ENCODE measurements around the gene CTCF. TPM values are rescaled to one million over a fixed set of nuclear protein-coding genes. Genes with fewer than 3 reads are reported as not detected.

Gene CTCF
- total RNA-seq, 1 donor from 2014 or later, result 43.2 TPM

DNA sequence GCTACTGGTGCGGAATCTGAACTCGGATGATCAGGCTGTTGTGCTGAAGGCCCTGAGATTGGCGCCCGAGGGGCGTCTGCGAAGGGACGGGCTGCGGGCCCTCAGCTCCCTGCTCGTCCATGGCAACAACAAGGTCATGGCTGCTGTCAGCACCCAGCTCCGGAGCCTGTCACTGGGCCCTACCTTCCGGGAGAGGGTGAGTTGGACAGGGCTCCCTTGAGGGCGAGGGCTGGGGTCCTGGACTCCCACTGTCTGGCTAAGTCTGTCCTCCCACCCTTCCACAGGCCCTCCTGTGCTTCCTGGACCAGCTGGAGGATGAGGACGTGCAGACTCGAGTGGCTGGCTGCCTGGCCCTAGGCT, 16.7 kb upstream of the CTCF start:
- Histone ChIP-seq H3K36me3 (peaks cover 2 to 54% of the 10 kb centered on the region in 2 donors), H3K4me1 (peaks cover 52% of the 10 kb centered on the region), H3K27me3 (no peaks in the 10 kb centered on the region), H3K27ac (no peak overlapping the region), H3K9me3 (no peaks in the 10 kb centered on the region), H3K4me3 (no peak overlapping the region)
- TF ChIP-seq POLR2AphosphoS5 (IDR thresholded peaks at IDR 0.05; ENCODE audit: insufficient read depth in 1 of 2, low read depth in 1 of 2), result no peak
- TF ChIP-seq, protein P1, sequence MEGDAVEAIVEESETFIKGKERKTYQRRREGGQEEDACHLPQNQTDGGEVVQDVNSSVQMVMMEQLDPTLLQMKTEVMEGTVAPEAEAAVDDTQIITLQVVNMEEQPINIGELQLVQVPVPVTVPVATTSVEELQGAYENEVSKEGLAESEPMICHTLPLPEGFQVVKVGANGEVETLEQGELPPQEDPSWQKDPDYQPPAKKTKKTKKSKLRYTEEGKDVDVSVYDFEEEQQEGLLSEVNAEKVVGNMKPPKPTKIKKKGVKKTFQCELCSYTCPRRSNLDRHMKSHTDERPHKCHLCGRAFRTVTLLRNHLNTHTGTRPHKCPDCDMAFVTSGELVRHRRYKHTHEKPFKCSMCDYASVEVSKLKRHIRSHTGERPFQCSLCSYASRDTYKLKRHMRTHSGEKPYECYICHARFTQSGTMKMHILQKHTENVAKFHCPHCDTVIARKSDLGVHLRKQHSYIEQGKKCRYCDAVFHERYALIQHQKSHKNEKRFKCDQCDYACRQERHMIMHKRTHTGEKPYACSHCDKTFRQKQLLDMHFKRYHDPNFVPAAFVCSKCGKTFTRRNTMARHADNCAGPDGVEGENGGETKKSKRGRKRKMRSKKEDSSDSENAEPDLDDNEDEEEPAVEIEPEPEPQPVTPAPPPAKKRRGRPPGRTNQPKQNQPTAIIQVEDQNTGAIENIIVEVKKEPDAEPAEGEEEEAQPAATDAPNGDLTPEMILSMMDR (IDR thresholded peaks at IDR 0.05), result no peak
- no peak for TF ChIP-seq POLR2A (IDR thresholded peaks at IDR 0.05)
- DNase-seq (ENCODE audit: extremely low spot score in 2 of 2), result no peak
- intact Hi-C loops (cut with DNase I), result no loop called here

DNA sequence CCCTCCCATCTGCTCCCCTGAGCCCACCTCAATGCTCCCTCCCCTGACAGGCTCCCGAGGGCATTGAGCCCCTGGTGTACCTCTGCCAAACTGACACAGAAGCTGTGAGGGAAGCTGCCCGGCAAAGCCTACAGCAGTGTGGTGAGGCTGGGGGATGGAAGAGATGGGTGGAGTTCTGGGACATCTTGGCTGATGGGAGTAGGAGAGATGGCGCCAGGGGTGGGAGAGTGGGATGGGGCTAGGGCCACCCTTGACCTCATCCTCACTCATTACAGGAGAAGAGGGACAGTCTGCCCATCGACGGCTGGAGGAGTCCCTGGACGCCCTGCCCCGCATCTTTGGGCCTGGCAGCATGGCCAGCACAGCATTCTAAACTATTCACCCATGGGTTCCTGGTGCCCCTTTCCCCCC, 16.2 kb upstream of the CTCF start:
- DNase-seq (ENCODE audit: extremely low spot score in 2 of 2), result no peak
- peak overlapping the region; percentile 17 for H3K27ac ChIP-seq
- H3K27me3 ChIP-seq, result no peaks in the 10 kb centered on the region
- no peaks in the 10 kb centered on the region for H3K9me3 ChIP-seq
- H3K4me3 ChIP-seq, result no peak overlapping the region
- intact Hi-C loops (cut with DNase I), result no loop called here
- TF ChIP-seq POLR2AphosphoS5 (IDR thresholded peaks at IDR 0.05; ENCODE audit: insufficient read depth in 1 of 2, low read depth in 1 of 2) (no peak), POLR2A (IDR thresholded peaks at IDR 0.05) (no peak)
- TF ChIP-seq, protein P1 (IDR thresholded peaks at IDR 0.05), result no peak
- H3K36me3 ChIP-seq, result peaks cover 2 to 51% of the 10 kb centered on the region in 2 donors
- peaks cover 52% of the 10 kb centered on the region for H3K4me1 ChIP-seq

DNA sequence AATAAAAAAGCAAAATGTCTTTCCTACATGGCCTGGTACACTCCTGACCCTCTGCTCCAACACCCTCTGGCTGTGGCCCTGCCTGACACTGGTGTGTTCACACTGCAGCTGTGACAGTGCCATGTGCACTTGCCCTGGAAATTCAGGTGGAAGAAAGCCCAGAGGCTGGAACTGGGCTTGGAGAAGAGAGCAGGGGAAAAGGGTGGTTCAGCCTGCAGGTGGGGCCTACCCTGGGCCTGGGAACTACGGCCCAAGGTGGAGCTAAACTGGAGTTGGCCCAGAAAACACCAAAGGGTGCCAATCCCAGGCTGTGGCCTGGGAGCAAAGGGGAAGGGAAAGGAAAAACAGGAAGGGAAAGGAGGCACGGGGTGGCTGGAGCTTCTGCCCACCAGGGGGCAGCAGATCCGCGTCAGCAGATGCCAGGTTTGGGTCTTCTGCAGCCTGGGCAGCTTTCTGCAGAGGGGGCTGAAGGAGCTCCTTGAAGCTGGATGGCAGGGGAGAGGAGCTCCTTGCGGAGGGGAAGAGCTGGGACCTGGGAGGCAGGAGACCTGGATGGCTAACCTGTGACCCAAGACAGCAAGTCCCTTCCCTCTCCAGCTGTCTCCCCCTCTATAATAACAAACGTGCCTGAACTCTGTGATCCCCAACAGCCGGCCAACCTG, 15.4 kb upstream of the CTCF start:
- Histone ChIP-seq H3K27me3 (no peaks in the 10 kb centered on the region), H3K4me1 (peaks cover 52% of the 10 kb centered on the region), H3K36me3 (peaks cover 0 to 45% of the 10 kb centered on the region in 2 donors), H3K9me3 (no peaks in the 10 kb centered on the region), H3K27ac (peak overlapping the region; percentile 59), H3K4me3 (no peak overlapping the region)
- intact Hi-C loops (cut with DNase I), result no loop called here
- no peak for DNase-seq (ENCODE audit: extremely low spot score in 2 of 2)
- TF ChIP-seq POLR2AphosphoS5 (IDR thresholded peaks at IDR 0.05; ENCODE audit: insufficient read depth in 1 of 2, low read depth in 1 of 2), result peak; percentile 44 to 69
- no peak for TF ChIP-seq POLR2A (IDR thresholded peaks at IDR 0.05)
- TF ChIP-seq, protein P1 (IDR thresholded peaks at IDR 0.05), result peak; percentile 67 to 84 (median 76)

DNA sequence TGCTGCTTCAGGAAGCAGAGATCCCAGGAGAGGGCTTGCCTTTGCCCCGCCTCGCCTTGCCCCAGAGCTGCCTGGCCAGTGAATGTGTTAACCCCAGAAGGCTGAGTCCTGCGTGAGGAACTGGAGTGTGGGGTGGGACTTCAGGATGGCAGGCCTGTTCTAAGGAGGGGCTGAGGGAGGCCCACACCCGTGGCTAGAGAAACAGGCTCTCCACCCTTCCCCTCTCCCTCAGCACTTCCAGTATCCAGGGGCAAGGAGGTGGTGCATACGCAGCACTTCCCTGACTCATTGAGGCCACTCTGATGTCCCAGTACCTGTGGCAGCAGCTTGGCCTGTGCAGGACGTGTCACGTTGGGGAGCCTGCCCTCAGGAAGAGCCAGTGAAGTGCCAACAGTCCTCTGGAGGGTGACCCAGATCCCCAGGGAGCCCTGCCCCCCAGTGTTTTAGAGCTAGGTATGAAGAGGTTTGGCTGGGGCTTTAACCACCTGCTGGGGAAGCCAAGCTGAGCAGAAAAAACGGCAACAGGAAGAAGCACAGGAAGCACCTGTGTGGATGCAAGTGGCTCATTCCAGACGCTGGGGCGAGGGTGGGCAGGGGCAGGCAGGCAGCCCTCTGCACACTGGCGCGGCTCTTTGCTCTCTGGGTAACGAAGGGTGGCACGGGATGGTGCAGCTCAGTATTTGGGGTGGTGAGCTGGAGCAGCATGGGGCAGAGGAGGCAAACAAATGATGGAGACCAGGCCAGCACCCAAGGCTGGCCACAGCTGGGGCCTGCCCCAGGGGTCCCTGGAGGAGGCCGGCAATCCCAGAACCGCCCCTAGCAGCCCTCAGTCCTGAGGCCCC, 14.7 kb upstream of the CTCF start:
- H3K36me3 ChIP-seq, result peaks cover 0 to 38% of the 10 kb centered on the region in 2 donors
- peak in 1 of 2 donors; percentile 88 for DNase-seq (ENCODE audit: extremely low spot score in 2 of 2)
- no peak overlapping the region for H3K4me3 ChIP-seq
- TF ChIP-seq, protein P1 (IDR thresholded peaks at IDR 0.05), result no peak
- TF ChIP-seq POLR2A (IDR thresholded peaks at IDR 0.05), result no peak
- TF ChIP-seq POLR2AphosphoS5 (IDR thresholded peaks at IDR 0.05; ENCODE audit: insufficient read depth in 1 of 2, low read depth in 1 of 2), result no peak
- intact Hi-C loops (cut with DNase I), result no loop called here
- H3K27me3 ChIP-seq, result no peaks in the 10 kb centered on the region
- H3K27ac ChIP-seq, result peak overlapping the region; percentile 59
- H3K4me1 ChIP-seq, result peaks cover 52% of the 10 kb centered on the region
- no peaks in the 10 kb centered on the region for H3K9me3 ChIP-seq
